ENCODE data around the gene CRACR2A. TPM values are rescaled to one million over a fixed set of nuclear protein-coding genes. Genes with fewer than 3 reads are reported as not detected.

The CRACR2A gene
- total RNA-seq, 1 donor from 2014 or later = 6.5 TPM

DNA sequence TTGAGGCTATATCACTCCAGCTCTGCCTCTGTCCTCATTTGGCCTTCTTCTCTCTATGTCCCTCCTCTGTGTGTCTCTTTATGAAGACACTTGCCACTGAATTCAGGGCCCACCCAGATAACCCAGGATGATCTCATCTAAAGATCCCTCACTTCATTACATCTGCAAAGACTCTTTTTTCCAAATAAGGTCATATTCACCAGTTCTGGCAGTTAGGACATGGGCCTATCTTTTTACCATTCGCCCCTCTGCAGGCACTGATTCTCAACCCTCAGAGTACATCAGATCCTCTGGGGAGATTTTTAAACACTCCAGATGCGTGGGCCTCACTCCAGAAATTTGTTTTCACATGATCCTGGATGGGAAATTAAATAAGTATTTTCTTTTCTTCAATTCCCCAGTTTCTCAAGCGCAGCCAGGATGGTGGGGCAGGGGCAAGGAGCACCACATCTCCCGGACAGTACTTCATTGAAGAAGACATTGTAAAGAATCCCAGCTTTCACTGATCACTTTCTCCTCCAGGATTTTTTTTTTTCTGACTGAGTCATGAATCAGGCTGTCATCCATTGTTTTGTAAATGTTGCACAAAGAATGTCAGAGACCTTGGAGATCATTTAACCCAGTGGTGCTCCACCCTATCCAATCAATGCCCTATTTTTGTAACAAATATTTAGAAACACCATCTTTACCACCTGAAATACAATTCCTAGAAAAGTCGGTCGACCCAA lies 27.4 kb downstream of the CRACR2A start:
- DNase-seq (ENCODE audit: low spot score) = no peak
- H3K36me3 Mint-ChIP-seq (ENCODE audit: low read depth, unreplicated experiment) = peaks cover 34% of the 10 kb centered on the region
- H3K9me3 Mint-ChIP-seq (ENCODE audit: unreplicated experiment) = peaks cover 10% of the 10 kb centered on the region
- peaks cover 18% of the 10 kb centered on the region for H3K4me1 Mint-ChIP-seq (ENCODE audit: unreplicated experiment)
- peaks cover 6% of the 10 kb centered on the region for H3K27me3 Mint-ChIP-seq (ENCODE audit: unreplicated experiment)
- H3K27ac Mint-ChIP-seq (ENCODE audit: unreplicated experiment) = peak overlapping the region; percentile 74
- H3K4me3 Mint-ChIP-seq (ENCODE audit: unreplicated experiment) = peak overlapping the region; percentile 65
- TF ChIP-seq, protein P1, sequence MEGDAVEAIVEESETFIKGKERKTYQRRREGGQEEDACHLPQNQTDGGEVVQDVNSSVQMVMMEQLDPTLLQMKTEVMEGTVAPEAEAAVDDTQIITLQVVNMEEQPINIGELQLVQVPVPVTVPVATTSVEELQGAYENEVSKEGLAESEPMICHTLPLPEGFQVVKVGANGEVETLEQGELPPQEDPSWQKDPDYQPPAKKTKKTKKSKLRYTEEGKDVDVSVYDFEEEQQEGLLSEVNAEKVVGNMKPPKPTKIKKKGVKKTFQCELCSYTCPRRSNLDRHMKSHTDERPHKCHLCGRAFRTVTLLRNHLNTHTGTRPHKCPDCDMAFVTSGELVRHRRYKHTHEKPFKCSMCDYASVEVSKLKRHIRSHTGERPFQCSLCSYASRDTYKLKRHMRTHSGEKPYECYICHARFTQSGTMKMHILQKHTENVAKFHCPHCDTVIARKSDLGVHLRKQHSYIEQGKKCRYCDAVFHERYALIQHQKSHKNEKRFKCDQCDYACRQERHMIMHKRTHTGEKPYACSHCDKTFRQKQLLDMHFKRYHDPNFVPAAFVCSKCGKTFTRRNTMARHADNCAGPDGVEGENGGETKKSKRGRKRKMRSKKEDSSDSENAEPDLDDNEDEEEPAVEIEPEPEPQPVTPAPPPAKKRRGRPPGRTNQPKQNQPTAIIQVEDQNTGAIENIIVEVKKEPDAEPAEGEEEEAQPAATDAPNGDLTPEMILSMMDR (IDR thresholded peaks at IDR 0.05; ENCODE audit: unreplicated experiment) = no peak

DNA sequence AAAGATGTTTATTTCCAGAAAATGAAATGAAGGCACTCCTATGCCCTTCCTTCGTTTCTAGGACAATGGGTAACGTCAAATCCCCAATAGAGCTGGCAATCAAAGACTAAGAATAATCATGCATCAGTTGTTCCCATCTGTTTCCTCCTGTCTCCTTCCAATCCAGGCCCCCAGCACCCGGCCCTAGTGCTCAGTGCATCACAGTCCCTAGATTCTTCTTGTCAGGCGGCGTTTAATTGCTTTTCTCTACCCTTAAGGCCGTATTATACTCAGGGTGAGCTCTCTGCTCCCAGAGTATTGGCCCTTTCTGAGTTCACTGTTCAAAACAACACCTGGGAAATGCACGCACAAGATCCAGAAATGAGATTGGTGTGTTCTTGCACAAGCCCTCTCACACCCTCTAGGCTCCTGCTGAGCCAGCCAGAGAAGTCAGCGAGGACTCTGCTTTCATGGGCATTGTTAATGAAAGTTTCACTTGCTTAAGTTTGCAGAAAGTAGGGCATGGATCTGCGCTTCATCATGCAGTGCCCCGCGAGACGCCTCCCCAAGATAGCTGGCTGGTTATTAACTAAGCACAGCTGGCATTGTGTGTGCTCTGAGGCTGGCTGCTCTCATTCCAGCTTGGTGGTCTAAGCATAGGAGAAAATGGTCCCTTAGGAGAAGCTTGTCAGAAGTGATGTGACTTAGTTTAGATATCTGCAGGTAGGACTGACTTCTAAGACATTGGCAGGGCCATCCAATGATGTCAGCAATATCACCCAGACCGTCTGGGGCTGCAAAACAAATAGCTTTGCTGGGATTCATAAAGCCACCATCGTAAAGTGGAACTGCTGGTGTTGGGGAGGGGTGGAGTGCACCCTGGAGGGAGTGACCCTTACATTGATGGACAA lies 28.7 kb downstream of the CRACR2A start:
- Mint-ChIP-seq H3K27me3 (ENCODE audit: unreplicated experiment) (peaks cover 6% of the 10 kb centered on the region), H3K9me3 (ENCODE audit: unreplicated experiment) (peaks cover 10% of the 10 kb centered on the region), H3K36me3 (ENCODE audit: low read depth, unreplicated experiment) (peaks cover 31% of the 10 kb centered on the region), H3K27ac (ENCODE audit: unreplicated experiment) (no peak overlapping the region), H3K4me1 (ENCODE audit: unreplicated experiment) (peaks cover 18% of the 10 kb centered on the region), H3K4me3 (ENCODE audit: unreplicated experiment) (no peak overlapping the region)
- TF ChIP-seq, protein P1 (IDR thresholded peaks at IDR 0.05; ENCODE audit: unreplicated experiment) = no peak
- DNase-seq (ENCODE audit: low spot score) = no peak

DNA sequence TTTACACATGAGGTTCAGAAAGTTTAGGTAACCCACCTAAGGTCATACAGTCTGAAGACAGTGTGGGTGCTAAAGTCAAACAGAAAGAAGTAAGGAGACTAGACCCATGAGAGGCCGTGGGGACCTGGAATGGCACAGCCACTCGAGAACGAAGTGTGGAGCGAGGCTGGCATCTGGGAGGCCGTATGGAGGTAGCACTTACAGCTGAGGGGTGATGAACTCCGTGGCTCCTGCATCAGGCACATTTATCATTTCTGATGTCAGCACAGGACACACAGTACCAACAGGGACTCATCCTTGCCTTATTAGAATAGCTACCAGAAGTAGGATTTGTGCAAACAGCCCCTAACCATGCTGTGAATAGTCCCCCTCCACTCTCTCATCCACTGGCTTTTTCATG lies 30.5 kb downstream of the CRACR2A start:
- H3K4me1 Mint-ChIP-seq (ENCODE audit: unreplicated experiment) = peaks cover 17% of the 10 kb centered on the region
- peaks cover 9% of the 10 kb centered on the region for H3K27me3 Mint-ChIP-seq (ENCODE audit: unreplicated experiment)
- no peak for DNase-seq (ENCODE audit: low spot score)
- TF ChIP-seq, protein P1 (IDR thresholded peaks at IDR 0.05; ENCODE audit: unreplicated experiment) = no peak
- no peak overlapping the region for H3K4me3 Mint-ChIP-seq (ENCODE audit: unreplicated experiment)
- H3K9me3 Mint-ChIP-seq (ENCODE audit: unreplicated experiment) = peaks cover 10% of the 10 kb centered on the region
- H3K36me3 Mint-ChIP-seq (ENCODE audit: low read depth, unreplicated experiment) = peaks cover 31% of the 10 kb centered on the region
- no peak overlapping the region for H3K27ac Mint-ChIP-seq (ENCODE audit: unreplicated experiment)

- Mint-ChIP-seq H3K36me3 (ENCODE audit: low read depth, unreplicated experiment) (peaks cover 31% of the 10 kb centered on the region), H3K9me3 (ENCODE audit: unreplicated experiment) (peaks cover 10% of the 10 kb centered on the region), H3K27me3 (ENCODE audit: unreplicated experiment) (peaks cover 7% of the 10 kb centered on the region), H3K4me3 (ENCODE audit: unreplicated experiment) (no peak overlapping the region), H3K4me1 (ENCODE audit: unreplicated experiment) (peaks cover 6% of the 10 kb centered on the region), H3K27ac (ENCODE audit: unreplicated experiment) (no peak overlapping the region)
- no peak for DNase-seq (ENCODE audit: low spot score)
- TF ChIP-seq, protein P1 (IDR thresholded peaks at IDR 0.05; ENCODE audit: unreplicated experiment) = no peak
Observed at GRCh38 chr12:3720772-3721171, 32.1 kb downstream of the CRACR2A start.

All from endothelial cell (in vitro differentiated cells).